K562 (cell line): Measurements from ENCODE around the gene ATP7B.

Source experiments
- CREBBP ChIP-seq: IDR thresholded peaks from one replicate; pipeline ENCODE4 v1.6.1; 2012; ENCODE audit warnings: low read depth, mild to moderate bottlenecking, control low read depth, inconsistent platforms, low read length
- EP300 ChIP-seq: IDR thresholded peaks from 2 replicates; pipeline ENCODE4 v1.6.1; 2012; ENCODE audit warnings: low read length, improper control_type of control experiment
- ETV6 ChIP-seq, 3 experiments: fragments of 150-350 bp in 1 of 3; sonication (generic) in 1 of 3; formaldehyde crosslinking in 1 of 3; IDR thresholded peaks; 2 replicates each; pipeline versions ENCODE4 v1.6.1 to v1.8.0; 2014 to 2022; ENCODE audit warnings: borderline replicate concordance in 2 of 3, low read depth in 2 of 3, antibody characterized with exemption in 1 of 3, low read length in 1 of 3, mild to moderate bottlenecking in 1 of 3, missing genetic modification reagents in 1 of 3
- HDAC2 ChIP-seq: fragments of 450-650 bp; IDR thresholded peaks from 2 replicates; pipeline ENCODE4 v1.6.1; 2016; ENCODE audit warnings: mild to moderate bottlenecking
- HNRNPK ChIP-seq: fragments of 200-400 bp; formaldehyde crosslinking; IDR thresholded peaks from one replicate; pipeline ENCODE4 v1.6.1; 2018; ENCODE audit warnings: mild to moderate bottlenecking, low read depth, low read length; ENCODE audit not compliant: poor library complexity, severe bottlenecking
- POU5F1 ChIP-seq: fragments of 150-350 bp; IDR thresholded peaks from 2 replicates; pipeline ENCODE4 v1.6.1; 2014; ENCODE audit warnings: borderline replicate concordance, low read length, low read depth, mild to moderate bottlenecking; ENCODE audit not compliant: partially characterized antibody
- RBM39 ChIP-seq: fragments of 200-400 bp; formaldehyde crosslinking; optimal IDR thresholded peaks from 2 replicates; pipeline ENCODE3; 2018; ENCODE audit warnings: low read depth, low read length
- SMARCE1 ChIP-seq: fragments of 450-650 bp; IDR thresholded peaks from 2 replicates; pipeline ENCODE4 v1.7.1; 2016; ENCODE audit warnings: mild to moderate bottlenecking
- TEAD4 ChIP-seq, 2 experiments: sonication (generic) in 1 of 2; formaldehyde crosslinking in 1 of 2; IDR thresholded peaks; 2 replicates each; pipeline versions ENCODE4 v1.6.1 to v1.8.0; 2012 to 2022; ENCODE audit warnings: borderline replicate concordance in 1 of 2, inconsistent platforms in 1 of 2, low read length in 1 of 2, mild to moderate bottlenecking in 1 of 2, missing genetic modification reagents in 1 of 2
- ZNF384 ChIP-seq: IDR thresholded peaks from 2 replicates; pipeline ENCODE4 v1.6.1; 2012; ENCODE audit warnings: low read depth, low read length, improper control_type of control experiment
- ZNF584 ChIP-seq: fragments of 200-800 bp; sonication (Bioruptor generic); IDR thresholded peaks from 2 replicates; pipeline ENCODE4 v1.6.1; 2016; ENCODE audit warnings: low read depth, mild to moderate bottlenecking, missing genetic modification characterization, missing compliant biosample characterization
- TF ChIP-seq, protein P1 (sequence below), 2 experiments: fragments of 450-650 bp in 1 of 2; sonication (generic) in 1 of 2; formaldehyde crosslinking in 1 of 2; IDR thresholded peaks in 1 of 2; conservative IDR thresholded peaks in 1 of 2; 2 replicates each; pipeline versions ENCODE4 v1.6.1 to v1.8.1; 2016 to 2023; ENCODE audit warnings: mild to moderate bottlenecking in 2 of 2, moderate library complexity in 2 of 2, inconsistent platforms in 1 of 2, missing genetic modification reagents in 1 of 2
- TF ChIP-seq, protein P2 (sequence below), 3 experiments: IDR thresholded peaks in 2 of 3; conservative IDR thresholded peaks in 1 of 3; 2 replicates each; pipeline ENCODE4 v1.5.1; 2011 to 2012; ENCODE audit warnings: low read length in 3 of 3, mild to moderate bottlenecking in 3 of 3, control low read depth in 2 of 3, improper control_type of control experiment in 1 of 3, inconsistent platforms in 1 of 3, low read depth in 1 of 3, mixed read lengths in 1 of 3, moderate library complexity in 1 of 3; ENCODE audit not compliant: insufficient read depth in 2 of 3
- TF ChIP-seq, protein P3 (sequence below): fragments of 250-450 bp; sonication (Bioruptor Pico); IDR thresholded peaks from 2 replicates; pipeline ENCODE4 v1.5.0; 2021; ENCODE audit warnings: mild to moderate bottlenecking, borderline replicate concordance

DNA sequence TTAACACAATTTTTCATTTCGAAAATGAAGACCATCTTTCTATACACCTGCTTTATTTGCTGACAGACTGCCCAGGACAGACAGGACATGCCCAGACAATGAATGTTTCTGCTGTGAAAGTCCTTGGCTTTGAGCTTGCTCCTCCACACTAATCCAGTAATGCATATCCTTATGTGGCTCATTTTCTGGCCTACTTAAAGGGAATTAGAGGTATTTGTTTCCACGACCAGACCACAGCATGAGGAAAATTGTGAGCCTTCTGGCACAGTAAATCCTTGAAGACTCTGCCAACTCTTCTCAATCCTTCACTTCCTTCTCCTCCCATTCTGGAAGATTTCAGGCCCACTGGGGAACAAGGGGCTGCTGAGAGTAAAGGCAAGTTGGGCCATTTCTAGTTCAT lies 123.8 kb downstream of the ATP7B start:
- no peak for TF ChIP-seq POU5F1
- TF ChIP-seq HDAC2 = no peak
- TF ChIP-seq, protein P1, sequence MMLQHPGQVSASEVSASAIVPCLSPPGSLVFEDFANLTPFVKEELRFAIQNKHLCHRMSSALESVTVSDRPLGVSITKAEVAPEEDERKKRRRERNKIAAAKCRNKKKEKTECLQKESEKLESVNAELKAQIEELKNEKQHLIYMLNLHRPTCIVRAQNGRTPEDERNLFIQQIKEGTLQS (IDR thresholded peaks at IDR 0.05) = no peak
- TF ChIP-seq, protein P1 (CRISPR knock-in tag; conservative IDR thresholded peaks at IDR 0.05) = no peak
- no peak for TF ChIP-seq HNRNPK
- TF ChIP-seq ZNF584 = no peak
- no peak for TF ChIP-seq ZNF384
- TF ChIP-seq TEAD4 (IDR thresholded peaks at IDR 0.05; ENCODE audit: low read length) = no peak
- no peak for TF ChIP-seq TEAD4 (CRISPR knock-in tag; IDR thresholded peaks at IDR 0.05; ENCODE audit: borderline replicate concordance)
- TF ChIP-seq, protein P2, sequence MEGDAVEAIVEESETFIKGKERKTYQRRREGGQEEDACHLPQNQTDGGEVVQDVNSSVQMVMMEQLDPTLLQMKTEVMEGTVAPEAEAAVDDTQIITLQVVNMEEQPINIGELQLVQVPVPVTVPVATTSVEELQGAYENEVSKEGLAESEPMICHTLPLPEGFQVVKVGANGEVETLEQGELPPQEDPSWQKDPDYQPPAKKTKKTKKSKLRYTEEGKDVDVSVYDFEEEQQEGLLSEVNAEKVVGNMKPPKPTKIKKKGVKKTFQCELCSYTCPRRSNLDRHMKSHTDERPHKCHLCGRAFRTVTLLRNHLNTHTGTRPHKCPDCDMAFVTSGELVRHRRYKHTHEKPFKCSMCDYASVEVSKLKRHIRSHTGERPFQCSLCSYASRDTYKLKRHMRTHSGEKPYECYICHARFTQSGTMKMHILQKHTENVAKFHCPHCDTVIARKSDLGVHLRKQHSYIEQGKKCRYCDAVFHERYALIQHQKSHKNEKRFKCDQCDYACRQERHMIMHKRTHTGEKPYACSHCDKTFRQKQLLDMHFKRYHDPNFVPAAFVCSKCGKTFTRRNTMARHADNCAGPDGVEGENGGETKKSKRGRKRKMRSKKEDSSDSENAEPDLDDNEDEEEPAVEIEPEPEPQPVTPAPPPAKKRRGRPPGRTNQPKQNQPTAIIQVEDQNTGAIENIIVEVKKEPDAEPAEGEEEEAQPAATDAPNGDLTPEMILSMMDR (IDR thresholded peaks at IDR 0.05 in 2 of 3, conservative IDR thresholded peaks at IDR 0.05 in 1 of 3; ENCODE audit: insufficient read depth in 2 of 3, low read depth in 1 of 3, low read length in 3 of 3) = no peak
- no peak for TF ChIP-seq EP300
- TF ChIP-seq RBM39 = no peak
- TF ChIP-seq, protein P3, sequence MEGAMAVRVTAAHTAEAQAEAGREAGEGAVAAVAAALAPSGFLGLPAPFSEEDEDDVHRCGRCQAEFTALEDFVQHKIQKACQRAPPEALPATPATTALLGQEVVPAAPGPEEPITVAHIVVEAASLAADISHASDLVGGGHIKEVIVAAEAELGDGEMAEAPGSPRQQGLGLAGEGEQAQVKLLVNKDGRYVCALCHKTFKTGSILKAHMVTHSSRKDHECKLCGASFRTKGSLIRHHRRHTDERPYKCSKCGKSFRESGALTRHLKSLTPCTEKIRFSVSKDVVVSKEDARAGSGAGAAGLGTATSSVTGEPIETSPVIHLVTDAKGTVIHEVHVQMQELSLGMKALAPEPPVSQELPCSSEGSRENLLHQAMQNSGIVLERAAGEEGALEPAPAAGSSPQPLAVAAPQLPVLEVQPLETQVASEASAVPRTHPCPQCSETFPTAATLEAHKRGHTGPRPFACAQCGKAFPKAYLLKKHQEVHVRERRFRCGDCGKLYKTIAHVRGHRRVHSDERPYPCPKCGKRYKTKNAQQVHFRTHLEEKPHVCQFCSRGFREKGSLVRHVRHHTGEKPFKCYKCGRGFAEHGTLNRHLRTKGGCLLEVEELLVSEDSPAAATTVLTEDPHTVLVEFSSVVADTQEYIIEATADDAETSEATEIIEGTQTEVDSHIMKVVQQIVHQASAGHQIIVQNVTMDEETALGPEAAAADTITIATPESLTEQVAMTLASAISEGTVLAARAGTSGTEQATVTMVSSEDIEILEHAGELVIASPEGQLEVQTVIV (CRISPR knock-in tag) = no peak
- no peak for TF ChIP-seq SMARCE1
- TF ChIP-seq ETV6 (IDR thresholded peaks at IDR 0.05; ENCODE audit: borderline replicate concordance in 1 of 2, low read depth in 2 of 2, low read length in 1 of 2) = no peak
- TF ChIP-seq ETV6 (CRISPR knock-in tag; IDR thresholded peaks at IDR 0.05; ENCODE audit: borderline replicate concordance) = no peak
- TF ChIP-seq CREBBP = no peak
